GM10266 (cell line): ENCODE data around the gene TPM4.
A peak's percentile ranks its signal among the peaks of the same experiment; 100 is the strongest.

Source experiments
- DNase-seq: peaks from one replicate; pipeline ENCODE4 v3.0.0; 2012; ENCODE audit errors: extremely low spot score
- TF ChIP-seq, protein P1 (sequence below): IDR thresholded peaks from 2 replicates; pipeline ENCODE4 v1.5.1; 2012; ENCODE audit warnings: mild to moderate bottlenecking, low read depth; ENCODE audit not compliant: control insufficient read depth, insufficient read depth; ENCODE audit errors: missing control alignments

TPM4 gene

DNA sequence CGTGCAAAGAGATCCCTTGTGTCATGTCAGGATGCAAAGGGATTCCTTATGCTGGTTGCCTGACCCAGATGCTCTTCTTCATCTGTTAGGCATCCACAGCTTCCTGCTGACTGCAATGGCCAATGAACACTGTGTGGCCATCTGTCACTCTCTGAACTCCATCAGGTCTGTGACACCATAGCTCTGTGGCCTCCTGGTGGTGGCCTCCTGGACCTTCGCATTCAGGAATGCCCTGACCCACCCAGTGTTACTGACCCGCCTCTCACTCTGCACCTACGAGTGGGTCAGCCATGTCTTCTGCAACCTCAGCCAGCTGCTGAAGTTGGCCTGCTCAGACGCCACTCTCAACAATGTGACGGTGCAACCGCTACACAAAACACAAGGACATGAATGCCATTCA, 23.9 kb upstream of the TPM4 start:
- TF ChIP-seq, protein P1, sequence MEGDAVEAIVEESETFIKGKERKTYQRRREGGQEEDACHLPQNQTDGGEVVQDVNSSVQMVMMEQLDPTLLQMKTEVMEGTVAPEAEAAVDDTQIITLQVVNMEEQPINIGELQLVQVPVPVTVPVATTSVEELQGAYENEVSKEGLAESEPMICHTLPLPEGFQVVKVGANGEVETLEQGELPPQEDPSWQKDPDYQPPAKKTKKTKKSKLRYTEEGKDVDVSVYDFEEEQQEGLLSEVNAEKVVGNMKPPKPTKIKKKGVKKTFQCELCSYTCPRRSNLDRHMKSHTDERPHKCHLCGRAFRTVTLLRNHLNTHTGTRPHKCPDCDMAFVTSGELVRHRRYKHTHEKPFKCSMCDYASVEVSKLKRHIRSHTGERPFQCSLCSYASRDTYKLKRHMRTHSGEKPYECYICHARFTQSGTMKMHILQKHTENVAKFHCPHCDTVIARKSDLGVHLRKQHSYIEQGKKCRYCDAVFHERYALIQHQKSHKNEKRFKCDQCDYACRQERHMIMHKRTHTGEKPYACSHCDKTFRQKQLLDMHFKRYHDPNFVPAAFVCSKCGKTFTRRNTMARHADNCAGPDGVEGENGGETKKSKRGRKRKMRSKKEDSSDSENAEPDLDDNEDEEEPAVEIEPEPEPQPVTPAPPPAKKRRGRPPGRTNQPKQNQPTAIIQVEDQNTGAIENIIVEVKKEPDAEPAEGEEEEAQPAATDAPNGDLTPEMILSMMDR: no peak
- no peak for DNase-seq

DNA sequence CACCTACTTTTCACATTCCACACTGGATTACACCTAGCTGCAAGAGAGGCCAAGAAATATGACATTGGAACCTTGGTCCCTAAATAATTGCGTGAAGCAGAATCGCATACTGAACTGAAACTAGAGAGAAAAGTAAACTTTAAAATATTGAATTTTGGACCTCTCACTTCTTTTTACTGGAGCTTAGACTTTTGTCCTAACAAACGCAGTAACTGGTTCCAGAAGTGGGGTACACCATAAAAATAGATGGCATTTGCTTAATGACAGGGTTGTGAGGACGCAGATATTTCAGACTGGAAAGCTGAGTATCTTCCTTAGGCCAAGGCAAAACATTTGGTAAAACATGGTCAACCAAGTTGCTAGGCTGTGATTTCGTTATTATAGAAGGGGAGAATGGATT, 19.2 kb upstream of the TPM4 start:
- no peak for DNase-seq
- TF ChIP-seq, protein P1: no peak

DNA sequence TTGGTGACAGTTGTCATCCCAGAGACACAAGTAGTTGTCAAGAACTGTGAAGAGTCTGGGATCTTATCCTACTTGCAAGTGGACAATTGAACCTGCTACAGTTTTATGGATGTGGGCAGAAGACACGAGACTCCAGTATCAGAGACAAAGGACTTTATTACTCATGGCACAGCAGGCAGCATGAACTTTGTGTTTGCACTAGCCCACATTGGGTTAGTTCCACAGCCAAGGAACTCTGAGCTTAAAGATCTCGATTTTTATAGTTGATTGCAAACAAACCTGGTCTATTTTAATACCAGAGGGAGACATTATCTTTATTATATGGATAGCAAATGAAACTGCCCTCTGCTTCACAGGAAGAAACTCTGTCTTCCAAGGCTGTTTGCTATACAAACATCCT, 16.0 kb upstream of the TPM4 start:
- TF ChIP-seq, protein P1: no peak
- no peak for DNase-seq

DNA sequence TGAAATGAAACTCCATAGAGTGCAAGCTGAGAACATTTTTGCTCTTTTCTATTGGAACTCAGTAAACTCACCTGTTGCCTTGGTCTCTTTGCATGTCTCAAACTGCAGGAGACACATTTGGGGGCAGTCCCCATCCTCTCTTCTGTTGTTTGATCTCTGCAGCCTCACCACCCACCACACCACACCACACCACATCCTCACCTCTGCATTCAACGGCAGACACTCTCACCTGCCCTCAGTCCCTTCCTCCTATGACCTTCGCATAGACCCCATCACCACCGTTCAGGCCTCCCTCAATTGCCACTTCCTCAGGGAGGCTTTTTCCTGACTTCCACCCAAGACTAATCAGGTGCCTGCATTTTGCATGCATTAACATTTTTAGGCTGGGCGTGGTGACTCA, 14.4 kb upstream of the TPM4 start:
- no peak for DNase-seq
- TF ChIP-seq, protein P1: no peak

DNA sequence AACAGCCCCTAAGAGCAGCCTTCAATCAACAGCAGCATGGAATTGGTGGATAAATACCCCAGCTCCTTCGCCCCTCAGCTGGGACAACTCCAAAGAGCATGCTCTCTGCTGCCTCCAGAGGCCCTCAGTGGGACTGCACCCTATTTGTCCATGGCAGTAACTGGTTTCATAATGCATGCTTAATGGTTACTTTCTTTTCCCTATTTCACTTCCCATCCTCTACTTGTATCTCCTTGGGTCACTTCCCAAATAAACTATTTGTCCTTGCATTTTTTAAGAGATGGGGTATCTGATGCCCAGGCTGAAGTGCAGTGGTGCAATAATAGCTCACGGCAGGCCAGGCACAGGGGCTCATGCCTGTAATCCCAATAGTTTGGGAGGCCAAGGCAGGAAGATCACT, 13.5 kb upstream of the TPM4 start:
- DNase-seq: no peak
- TF ChIP-seq, protein P1: peak; percentile 70

DNA sequence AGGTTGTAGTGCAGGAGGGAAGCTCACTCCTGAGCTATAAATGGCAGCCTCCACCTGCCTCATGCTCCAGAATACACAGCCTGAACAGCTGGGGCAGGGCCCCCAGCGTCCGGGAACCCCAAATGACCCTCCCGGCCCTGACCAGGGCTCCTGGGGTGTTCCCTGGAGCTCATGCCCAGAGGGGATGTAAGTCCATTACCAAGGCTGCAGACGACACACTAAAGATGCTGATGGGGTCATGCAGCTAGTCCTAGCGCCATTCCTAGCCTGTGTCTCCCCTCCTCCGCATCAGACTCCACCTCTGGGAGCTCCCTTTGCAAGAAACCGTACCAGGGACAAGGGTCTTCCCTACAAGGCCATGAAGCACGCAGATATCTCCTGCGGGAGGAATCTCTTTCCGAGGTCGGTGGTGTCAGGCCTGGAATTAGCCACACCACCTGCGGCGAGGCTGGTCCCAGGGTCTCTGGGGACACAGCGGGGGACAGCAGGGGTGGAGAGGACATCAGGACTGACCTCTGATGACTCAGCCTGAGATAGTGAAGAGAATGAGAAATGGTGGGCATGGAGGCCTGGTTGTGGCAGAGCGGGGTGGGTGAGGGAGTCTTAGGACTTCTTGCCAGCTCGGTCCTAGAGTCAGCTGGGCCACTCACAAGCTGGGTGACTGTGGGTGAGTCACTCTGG, 11.9 kb upstream of the TPM4 start:
- TF ChIP-seq, protein P1: no peak
- DNase-seq: no peak

DNA sequence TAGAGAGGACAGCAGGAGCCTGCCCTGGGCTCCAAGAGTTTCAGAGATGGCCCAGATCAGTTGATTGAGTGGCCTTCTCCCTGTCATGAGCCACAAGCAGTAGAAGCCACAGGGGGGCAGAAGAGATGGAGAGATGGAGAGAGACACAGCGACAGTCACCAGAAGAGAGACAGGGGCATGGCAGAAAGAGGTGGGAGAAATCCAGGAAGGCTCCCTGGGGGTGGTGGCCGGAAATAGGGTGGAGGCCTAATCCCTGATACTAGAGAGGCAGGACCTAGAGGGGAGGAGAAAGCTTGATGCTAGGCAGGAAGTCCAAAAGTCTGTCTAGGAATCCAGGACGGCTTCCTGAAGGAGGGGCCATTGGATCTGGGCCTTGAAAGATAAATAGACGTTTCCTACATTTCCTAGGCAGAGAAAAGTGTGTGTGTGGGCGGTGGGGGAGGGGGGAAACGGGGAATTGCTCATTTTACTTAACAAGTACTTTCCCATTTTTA, 9.6 kb upstream of the TPM4 start:
- DNase-seq: peak; percentile 79

More for the DNA sequence above, 9.6 kb upstream of the TPM4 start:
- TF ChIP-seq, protein P1: peak; percentile 72
